Prostate gland (tissue), 2 donors: ENCODE results near the gene B4GALT5. TPM values are rescaled to one million over a fixed set of nuclear protein-coding genes. Genes with fewer than 3 reads are reported as not detected.

Experiments
- DNase-seq: peaks from one replicate; pipeline ENCODE4 v3.0.0-alpha.2; 2019; ENCODE audit warnings: low spot score
- H3K27ac ChIP-seq, 2 donors: fragments of 200-600 bp; sonication (generic); 2 replicates each; pipeline ENCODE4 v1.5.1; 2017 to 2019
- H3K27me3 ChIP-seq: fragments of 200-600 bp; sonication (generic); replicated peaks from 2 replicates; pipeline ENCODE4 v1.5.1; 2019; ENCODE audit not compliant: insufficient read depth
- H3K36me3 ChIP-seq, 2 donors: fragments of 200-600 bp; sonication (generic); 1 replicate in 1 of 2; 2 replicates in 1 of 2; pipeline versions ENCODE4 v1.5.1 to v1.8.1; 2017 to 2019
- H3K4me1 ChIP-seq: fragments of 200-600 bp; sonication (generic); replicated peaks from 2 replicates; pipeline ENCODE4 v1.5.1; 2019
- H3K4me3 ChIP-seq, 2 donors: fragments of 200-600 bp; sonication (generic); 2 replicates each; pipeline ENCODE4 v1.5.1; 2017 to 2019
- H3K9me3 ChIP-seq: fragments of 200-600 bp; sonication (generic); 2 replicates; pipeline ENCODE4 v1.5.1; 2017
- CTCF ChIP-seq, 4 experiments: fragments of 200-600 bp in 2 of 4; fragments of 450-650 bp in 2 of 4; sonication (generic) in 2 of 4; IDR thresholded peaks; 1 replicate in 3 of 4; 2 replicates in 1 of 4; pipeline ENCODE4 v1.5.1; 2016 to 2019; ENCODE audit warnings: antibody characterized with exemption in 4 of 4, mild to moderate bottlenecking in 2 of 4, moderate library complexity in 2 of 4
- POLR2A ChIP-seq: fragments of 450-650 bp; IDR thresholded peaks from one replicate; pipeline ENCODE4 v1.6.1; 2016; ENCODE audit warnings: antibody characterized with exemption, mild to moderate bottlenecking
- POLR2AphosphoS5 ChIP-seq: sonication (generic); formaldehyde crosslinking; IDR thresholded peaks from one replicate; pipeline ENCODE4 v1.6.1; 2017; ENCODE audit warnings: antibody characterized with exemption
- WGBS: methylation state at CpG from one replicate; pipeline ENCODE4 v1.1.5; 2018; 5-methylcytosine and 5-hydroxymethylcytosine counted together
- intact Hi-C: fragments of 100-400 bp; cut with DNase I; formaldehyde crosslinking; loops from one replicate; pipeline ENCODE4 v1.14.2; 2022
- total RNA-seq, 2 donors: library from RNA; depleted of rRNA; stranded (reverse); fragments of >200 nt; gene quantifications; one replicate each; pipeline ENCODE4 v1.1.0, GENCODE V29; 2016

Gene B4GALT5
- total RNA-seq, 2 donors from 2014 or later, result 17.8 to 53.7 TPM

GRCh38 chr20:49664612-49665313, 48.9 kb downstream of the B4GALT5 start:
- no peak for TF ChIP-seq POLR2AphosphoS5
- TF ChIP-seq POLR2A, result no peak
- no peak for TF ChIP-seq CTCF (IDR thresholded peaks at IDR 0.05)
- Histone ChIP-seq H3K4me3 (no peak overlapping the region), H3K27ac (no peak overlapping the region), H3K27me3 (no peaks in the 10 kb centered on the region), H3K36me3 (no peaks in the 10 kb centered on the region), H3K4me1 (no peaks in the 10 kb centered on the region), H3K9me3 (no peaks in the 10 kb centered on the region)
- intact Hi-C loops, result no loop called here
- 95% methylated on average over 3 of the region's 3 CpGs for WGBS
- DNase-seq, result no peak

GRCh38 chr20:49663112-49663511, 50.6 kb downstream of the B4GALT5 start:
- no peaks in the 10 kb centered on the region for H3K9me3 ChIP-seq
- no peaks in the 10 kb centered on the region for H3K36me3 ChIP-seq
- no peak overlapping the region for H3K4me3 ChIP-seq
- H3K27ac ChIP-seq, result no peak overlapping the region
- no peak for DNase-seq
- no peaks in the 10 kb centered on the region for H3K27me3 ChIP-seq
- H3K4me1 ChIP-seq, result no peaks in the 10 kb centered on the region
- TF ChIP-seq POLR2A (no peak), CTCF (IDR thresholded peaks at IDR 0.05) (no peak), POLR2AphosphoS5 (no peak)
- intact Hi-C loops, result no loop called here

- intact Hi-C loops, result no loop called here
- no peaks in the 10 kb centered on the region for H3K9me3 ChIP-seq
- H3K4me1 ChIP-seq, result no peaks in the 10 kb centered on the region
- no peaks in the 10 kb centered on the region for H3K27me3 ChIP-seq
- no peak for DNase-seq
- H3K27ac ChIP-seq, result no peak overlapping the region
- no peak for TF ChIP-seq CTCF (IDR thresholded peaks at IDR 0.05)
- no peak for TF ChIP-seq POLR2AphosphoS5
- no peak for TF ChIP-seq POLR2A
- no peak overlapping the region for H3K4me3 ChIP-seq
- WGBS, result 81% methylated on average over 8 of the region's 8 CpGs
- H3K36me3 ChIP-seq, result no peaks in the 10 kb centered on the region
Measured at GRCh38 chr20:49661560-49662329, 51.9 kb downstream of the B4GALT5 start.

- no peaks in the 10 kb centered on the region for H3K4me1 ChIP-seq
- H3K4me3 ChIP-seq, result no peak overlapping the region
- no peaks in the 10 kb centered on the region for H3K36me3 ChIP-seq
- intact Hi-C loops, result no loop called here
- TF ChIP-seq POLR2AphosphoS5 (no peak), CTCF (IDR thresholded peaks at IDR 0.05) (no peak), POLR2A (no peak)
- H3K27me3 ChIP-seq, result no peaks in the 10 kb centered on the region
- no peak for DNase-seq
- no peaks in the 10 kb centered on the region for H3K9me3 ChIP-seq
- 94% methylated on average over 5 of the region's 5 CpGs for whole genome bisulfite sequencing
- H3K27ac ChIP-seq, result no peak overlapping the region
Measured at GRCh38 chr20:49660912-49661311, 52.8 kb downstream of the B4GALT5 start.

GRCh38 chr20:49659056-49659455, 54.6 kb downstream of the B4GALT5 start:
- DNase-seq, result no peak
- Histone ChIP-seq H3K27me3 (no peaks in the 10 kb centered on the region), H3K9me3 (no peaks in the 10 kb centered on the region), H3K4me1 (no peaks in the 10 kb centered on the region), H3K27ac (no peak overlapping the region), H3K36me3 (no peaks in the 10 kb centered on the region), H3K4me3 (no peak overlapping the region)
- 69% methylated on average over 3 of the region's 3 CpGs for WGBS
- intact Hi-C loops, result no loop called here
- no peak for TF ChIP-seq CTCF (IDR thresholded peaks at IDR 0.05)
- no peak for TF ChIP-seq POLR2A
- no peak for TF ChIP-seq POLR2AphosphoS5
